MM.1S (cell line): ENCODE measurements around the gene FIGNL1.

Experiments used
- CTCF ChIP-seq: fragments of 300-600 bp; sonication (generic); IDR thresholded peaks from 2 replicates; pipeline ENCODE4 v1.5.1; 2016; ENCODE audit warnings: antibody characterized with exemption, low read length, mixed read lengths
- EZH2 ChIP-seq: fragments of 300-600 bp; sonication (generic); optimal IDR thresholded peaks from 2 replicates; pipeline ENCODE3; 2017; ENCODE audit warnings: low read depth, mild to moderate bottlenecking, antibody characterized with exemption, low read length, mixed read lengths

- TF ChIP-seq CTCF (no peak), EZH2 (no peak)
Observed at GRCh38 chr7:50431722-50432305, 18.3 kb downstream of the FIGNL1 start.
